HL-60 (cell line): ENCODE results near the gene TARDBP.
"Not testable (repeated sequence)": the region's sequence is repeated elsewhere in the genome, so short reads cannot be mapped to it uniquely, and the experiment has no call there.

Source experiments
- DNase-seq, 2 experiments: peaks; one replicate each; pipeline ENCODE4 v3.0.0-alpha.2; 2010 to 2020; ENCODE audit warnings: low read depth in 1 of 2, low spot score in 1 of 2
- H3K27ac ChIP-seq: fragments of 250-450 bp; sonication (Bioruptor Pico); replicated peaks from 2 replicates; pipeline ENCODE4 v1.5.1; 2020; ENCODE audit warnings: mild to moderate bottlenecking, moderate library complexity
- H3K27me3 ChIP-seq: fragments of 250-450 bp; sonication (Bioruptor Pico); 2 replicates; pipeline ENCODE4 v1.5.1; 2021; ENCODE audit warnings: mild to moderate bottlenecking, moderate library complexity; ENCODE audit not compliant: insufficient read depth, poor library complexity, severe bottlenecking
- H3K4me3 ChIP-seq: replicated peaks from 2 replicates; pipeline ENCODE4 v1.5.1; 2011; ENCODE audit warnings: mild to moderate bottlenecking, control low read depth, low read length; ENCODE audit not compliant: insufficient read depth
- CTCF ChIP-seq: IDR thresholded peaks from one replicate; pipeline ENCODE4 v1.5.1; 2011; ENCODE audit warnings: low read length, control low read depth, inconsistent platforms; ENCODE audit not compliant: insufficient read depth
- GABPA ChIP-seq: IDR thresholded peaks from 2 replicates; pipeline ENCODE4 v1.6.1; 2012; ENCODE audit warnings: low read depth
- POLR2AphosphoS5 ChIP-seq: IDR thresholded peaks from 2 replicates; pipeline ENCODE4 v1.6.1; 2012; ENCODE audit warnings: low read depth
- REST ChIP-seq: IDR thresholded peaks from 2 replicates; pipeline ENCODE4 v1.6.1; 2012; ENCODE audit warnings: low read depth; ENCODE audit not compliant: insufficient replicate concordance
- SPI1 ChIP-seq: IDR thresholded peaks from 2 replicates; pipeline ENCODE4 v1.6.1; 2012; ENCODE audit warnings: low read depth, mild to moderate bottlenecking, borderline replicate concordance

TARDBP gene

GRCh38 chr1:11045428-11046269 is 33.2 kb downstream of the TARDBP start:
- H3K27me3 ChIP-seq, result no peaks in the 10 kb centered on the region
- TF ChIP-seq GABPA, result no peak
- TF ChIP-seq CTCF, result no peak
- no peak for TF ChIP-seq REST
- TF ChIP-seq SPI1, result no peak
- no peak for TF ChIP-seq POLR2AphosphoS5
- DNase-seq, result no peak
- H3K4me3 ChIP-seq, result no peak overlapping the region
- H3K27ac ChIP-seq, result no peak overlapping the region

- TF ChIP-seq SPI1 (no peak), GABPA (no peak), CTCF (no peak), REST (no peak)
- Histone ChIP-seq H3K4me3 (no peak overlapping the region), H3K27ac (no peak overlapping the region), H3K27me3 (no peaks in the 10 kb centered on the region)
- no peak for DNase-seq
Observed at GRCh38 chr1:11046270-11046566, 33.8 kb downstream of the TARDBP start.

GRCh38 chr1:11046625-11047365 is 34.3 kb downstream of the TARDBP start, which contains the start of gene MASP2:
Gene MASP2 (minus strand): TSS chr1:11047239. CDS start chr1:11047207, 32 bp downstream.
- no peak within 1 kb of the TSS for H3K4me3 ChIP-seq
- DNase-seq, result no peak
- no peaks in the 10 kb centered on the region for H3K27me3 ChIP-seq
- TF ChIP-seq POLR2AphosphoS5, result no peak
- no peak for TF ChIP-seq SPI1
- no peak for TF ChIP-seq GABPA
- no peak for TF ChIP-seq REST
- no peak for TF ChIP-seq CTCF
- no peak within 1 kb of the TSS for H3K27ac ChIP-seq

GRCh38 chr1:11051121-11051520 is 38.7 kb downstream of the TARDBP start:
- not testable (repeated sequence) for H3K27me3 ChIP-seq, H3K4me3 ChIP-seq, DNase-seq
- H3K27ac ChIP-seq, result peak overlapping the region; percentile 68
